ENCODE measurements around the gene TRPC4.
"Not testable (repeated sequence)": the region's sequence is repeated elsewhere in the genome, so short reads cannot be mapped to it uniquely, and the experiment has no call there.

Gene TRPC4

GRCh38 chr13:37601648-37602440 lies 267.7 kb downstream of the TRPC4 start:
- DNase-seq (ENCODE audit: low spot score): no peak

GRCh38 chr13:37599519-37599918 lies 270.1 kb downstream of the TRPC4 start:
- no peak for DNase-seq (ENCODE audit: low spot score)

- no peak for DNase-seq (ENCODE audit: low spot score)
Measured at GRCh38 chr13:37598597-37598996, 271.0 kb downstream of the TRPC4 start, which contains the start of gene POSTN. Gene POSTN, minus strand, starts transcription at chr13:37598768. Its CDS starts 42 bp downstream, at chr13:37598726.

- DNase-seq (ENCODE audit: low spot score): no peak
Measured at GRCh38 chr13:37597477-37598025, 272.0 kb downstream of the TRPC4 start.

- DNase-seq (ENCODE audit: low spot score): no peak
Measured at GRCh38 chr13:37596805-37597204, 272.8 kb downstream of the TRPC4 start.

- DNase-seq (ENCODE audit: low spot score): no peak
Measured at GRCh38 chr13:37595162-37595561, 274.4 kb downstream of the TRPC4 start.

GRCh38 chr13:37594550-37594949 lies 275.0 kb downstream of the TRPC4 start:
- DNase-seq (ENCODE audit: low spot score): no peak

GRCh38 chr13:37589381-37589780 lies 280.2 kb downstream of the TRPC4 start:
- DNase-seq (ENCODE audit: low spot score): not testable (repeated sequence)

GRCh38 chr13:37587236-37587635 lies 282.3 kb downstream of the TRPC4 start:
- DNase-seq (ENCODE audit: low spot score): no peak
